ENCODE results near the gene AMER3.

Gene AMER3

DNA sequence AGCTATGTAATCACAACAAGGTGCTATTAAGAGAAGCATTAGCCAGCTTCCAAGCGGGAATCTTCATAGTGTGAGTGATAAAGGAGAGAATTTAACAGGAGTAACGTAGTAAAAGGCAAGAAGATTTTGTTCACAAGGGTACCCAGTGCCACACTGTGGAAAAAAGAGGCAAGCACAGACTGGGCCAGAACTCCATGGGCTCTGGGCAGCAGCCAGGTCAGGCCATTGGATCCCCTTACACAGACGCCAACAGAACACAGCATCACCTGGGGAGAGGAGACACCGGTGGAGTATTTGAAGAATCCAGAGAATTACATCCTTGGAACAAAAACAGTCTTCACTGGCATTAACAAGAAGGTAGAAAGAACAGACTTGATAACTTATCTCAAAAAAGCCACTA lies 21.2 kb downstream of the AMER3 start:
- no peak for DNase-seq

DNA sequence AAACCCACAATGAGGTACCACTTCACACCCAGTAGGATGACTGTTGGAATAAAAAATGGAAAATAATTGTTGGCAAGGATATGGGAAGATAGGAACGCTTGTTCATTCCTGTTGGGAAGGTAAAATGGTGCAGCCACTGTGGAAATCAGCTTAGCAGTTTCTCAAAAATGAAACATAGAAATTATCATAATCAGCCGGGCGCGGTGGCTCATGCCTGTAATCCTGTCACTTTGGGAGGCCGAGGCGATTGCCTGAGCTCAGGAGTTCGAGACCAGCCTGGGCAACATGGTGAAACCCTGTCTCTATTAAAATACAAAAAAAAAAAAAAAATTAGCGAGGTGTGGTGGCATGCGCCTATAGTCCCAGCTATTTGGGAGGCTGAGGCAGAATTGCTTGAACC lies 23.4 kb downstream of the AMER3 start:
- no peak for DNase-seq

- no peak for DNase-seq
These were observed 30.2 kb downstream of the AMER3 start for GRCh38 chr2:130785466-130786055.

DNA sequence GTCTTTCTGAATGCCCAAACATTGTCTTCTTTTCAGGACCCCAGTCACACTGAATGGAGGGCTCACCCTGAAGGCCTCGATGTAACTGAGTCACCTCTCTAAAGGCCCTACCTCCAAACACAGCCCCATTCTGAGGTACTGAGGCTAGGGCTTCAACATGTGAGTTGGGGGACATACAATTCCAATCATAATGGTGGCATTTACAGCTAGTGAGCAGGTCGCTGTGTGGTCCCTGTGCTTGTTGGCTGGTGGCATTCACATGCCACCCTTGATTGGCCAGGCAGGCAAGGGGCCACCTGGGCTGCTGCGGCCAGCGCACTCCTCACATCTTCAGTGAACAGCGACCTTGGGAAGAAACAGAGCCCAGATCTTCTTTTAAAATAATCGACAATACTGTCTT lies 30.7 kb downstream of the AMER3 start:
- DNase-seq, result no peak

- DNase-seq, result no peak
These were observed 32.5 kb downstream of the AMER3 start for GRCh38 chr2:130787841-130788240.

GRCh38 chr2:130790312-130790711 lies 35.0 kb downstream of the AMER3 start:
- no peak for DNase-seq

DNA sequence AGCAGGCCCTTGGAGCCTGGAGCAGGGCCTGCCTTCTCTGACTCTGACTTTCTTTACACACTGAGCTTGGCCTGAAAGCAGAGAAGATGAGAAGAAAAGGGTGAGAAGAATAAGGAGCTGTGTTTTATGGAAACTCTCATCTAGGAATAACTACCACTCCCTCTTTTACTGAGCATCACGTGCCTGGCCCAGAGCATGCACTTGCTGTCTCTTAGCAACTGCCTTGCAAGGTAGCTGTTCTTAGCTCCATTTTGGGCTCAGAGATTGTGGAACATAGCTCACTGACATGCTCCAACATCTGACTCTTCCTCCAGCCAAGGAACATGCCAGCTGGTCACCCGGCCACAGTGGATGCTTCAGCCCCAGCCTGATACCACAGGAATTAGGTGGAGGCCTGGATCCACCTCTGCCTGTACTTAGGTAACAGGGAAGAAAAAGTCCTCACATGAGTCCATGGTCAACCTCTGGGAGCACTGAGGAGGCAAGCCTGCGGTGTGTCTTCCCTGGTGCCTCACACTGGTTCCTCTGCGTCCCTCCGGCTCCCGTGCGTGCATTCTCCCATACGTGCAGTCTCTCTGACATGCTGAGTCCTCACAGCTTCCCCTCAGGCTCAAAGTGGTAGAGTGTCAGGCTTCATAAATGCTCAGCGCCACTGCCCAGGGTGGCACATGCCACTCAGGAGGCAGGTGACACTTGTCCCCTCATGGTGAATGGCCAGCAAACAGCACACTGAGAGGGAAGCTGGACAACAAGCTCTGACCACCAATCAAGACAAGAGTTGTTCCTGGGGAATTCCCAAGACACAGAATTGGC lies 35.7 kb downstream of the AMER3 start:
- DNase-seq, result peak in 3 of 51 donors; percentile 14 to 61 (median 23)

DNA sequence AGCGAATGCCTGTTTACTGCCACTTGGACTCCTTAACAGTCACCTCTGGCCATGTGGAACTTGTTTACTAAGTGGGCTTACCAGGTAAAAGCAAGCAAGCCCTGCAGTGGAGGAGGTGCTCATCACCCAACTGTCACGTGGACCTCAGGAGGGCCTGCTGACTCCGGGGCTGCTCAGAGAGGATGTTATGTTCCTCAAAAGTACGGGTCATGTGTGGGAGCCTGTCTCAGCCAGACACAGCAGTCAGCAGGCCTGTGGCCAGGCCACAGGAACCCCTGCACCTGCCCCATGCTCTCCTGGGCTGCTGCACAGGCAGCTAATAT lies 36.2 kb downstream of the AMER3 start:
- peak in 1 of 51 donors; percentile 19 for DNase-seq

DNA sequence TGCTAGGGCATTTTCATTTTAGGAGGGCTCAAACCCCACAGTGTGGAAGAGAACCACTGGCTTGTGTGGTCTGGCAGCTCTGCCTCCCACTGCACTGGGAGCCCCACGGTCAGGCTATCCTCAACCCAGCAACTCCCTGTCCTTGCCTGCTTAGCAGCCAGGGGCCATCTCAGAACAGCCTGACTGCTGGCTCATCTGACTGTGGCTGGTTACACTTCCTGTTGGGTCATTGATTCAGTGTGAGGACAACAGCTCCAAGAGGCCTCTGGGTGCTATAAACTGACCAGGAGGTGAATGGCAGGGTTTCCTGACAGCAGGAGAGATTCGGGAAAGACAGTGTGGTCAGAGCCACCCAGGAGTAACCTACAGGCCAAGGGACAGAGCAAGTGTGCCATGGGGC lies 40.1 kb downstream of the AMER3 start:
- peak in 1 of 51 donors; percentile 10 for DNase-seq

GRCh38 chr2:130796290-130796689 lies 41.0 kb downstream of the AMER3 start:
- no peak for DNase-seq

- DNase-seq, result peak; percentile 50 to 98 (median 86)
These were observed 42.4 kb downstream of the AMER3 start for GRCh38 chr2:130797493-130798435.

GRCh38 chr2:130798472-130799218 lies 43.3 kb downstream of the AMER3 start:
- DNase-seq, result peak in 36 of 51 donors; percentile 8 to 76 (median 50)

DNA sequence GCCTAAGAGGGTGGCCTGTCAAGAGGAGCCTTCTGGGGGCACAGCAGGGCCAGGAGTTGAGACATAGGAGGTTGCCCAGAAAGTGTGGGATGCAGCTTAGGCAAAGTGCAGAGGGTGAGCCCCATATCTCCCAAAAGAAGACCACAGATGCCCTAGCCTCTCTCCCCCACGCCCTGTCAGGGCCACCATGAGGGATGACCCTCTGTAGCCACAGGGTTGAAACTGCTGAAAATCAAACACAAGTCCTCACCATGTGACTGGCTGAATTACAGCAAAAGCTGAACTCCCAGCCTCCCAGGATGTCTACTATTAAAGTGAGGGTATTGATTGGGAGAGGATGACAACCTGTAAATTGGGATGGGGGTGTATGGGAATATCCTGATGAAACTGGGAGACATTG lies 44.0 kb downstream of the AMER3 start:
- no peak for DNase-seq

DNA sequence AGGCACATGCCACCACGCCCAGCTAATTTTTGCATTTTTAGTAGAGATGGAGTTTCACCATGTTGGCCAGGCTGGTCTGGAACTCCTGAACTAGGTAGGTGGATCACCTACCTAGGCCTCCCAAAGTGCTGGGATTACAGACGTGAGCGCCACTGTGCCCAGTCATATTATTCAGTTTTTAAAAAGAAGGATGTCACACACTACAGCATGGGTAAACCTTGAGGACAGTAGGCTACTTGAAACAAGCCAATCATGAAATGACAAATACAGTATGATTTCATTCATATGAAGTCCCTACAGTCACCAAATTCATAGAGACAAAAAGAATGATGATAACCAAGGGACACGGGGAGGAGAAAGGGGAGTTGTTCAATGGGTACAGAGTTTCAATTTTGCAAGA lies 50.3 kb downstream of the AMER3 start:
- DNase-seq, result no peak

- no peak for DNase-seq
These were observed 51.0 kb downstream of the AMER3 start for GRCh38 chr2:130806370-130806769.

- no peak for DNase-seq
These were observed 52.5 kb downstream of the AMER3 start for GRCh38 chr2:130807659-130808385.

- no peak for DNase-seq
These were observed 53.3 kb downstream of the AMER3 start for GRCh38 chr2:130808482-130809268.

GRCh38 chr2:130810490-130810889 lies 55.1 kb downstream of the AMER3 start:
- no peak for DNase-seq

DNA sequence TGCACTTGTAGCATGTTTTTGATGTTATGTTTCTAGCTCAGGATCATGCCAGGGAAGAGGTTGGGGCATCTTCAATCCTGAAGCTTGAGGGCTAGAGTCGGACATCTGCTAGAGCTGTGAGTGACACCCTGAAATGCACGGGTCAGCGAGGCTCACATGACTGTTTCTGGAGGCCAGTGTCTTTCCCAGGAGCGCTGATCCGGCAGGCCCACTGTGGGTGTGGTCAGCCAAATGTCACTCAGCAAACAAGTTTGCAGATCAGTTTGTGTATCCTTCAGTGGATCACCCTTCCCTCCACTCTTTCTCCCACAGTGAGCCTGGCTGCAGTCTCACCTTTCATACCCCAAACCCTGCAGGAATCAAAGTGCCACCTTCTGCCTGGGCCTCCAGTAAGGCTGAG lies 58.4 kb downstream of the AMER3 start:
- DNase-seq, result no peak
